KMS-11 (cell line): Measurements from ENCODE around the gene RAB28.

ENCODE experiments used
- H2AFZ ChIP-seq: fragments of 200-600 bp; sonication (generic); 2 replicates; pipeline ENCODE4 v1.6.1; 2016; ENCODE audit warnings: antibody characterized with exemption, mixed run types, low read depth
- H3K27ac ChIP-seq: fragments of 200-600 bp; sonication (generic); 2 replicates; pipeline ENCODE4 v1.6.1; 2016; ENCODE audit warnings: mild to moderate bottlenecking, mixed run types
- H3K27me3 ChIP-seq: fragments of 200-600 bp; sonication (generic); 2 replicates; pipeline ENCODE4 v1.6.1; 2017; ENCODE audit warnings: mild to moderate bottlenecking, low read depth, mixed run types, moderate library complexity; ENCODE audit not compliant: insufficient read depth
- H3K36me3 ChIP-seq: fragments of 200-600 bp; sonication (generic); 2 replicates; pipeline ENCODE4 v1.6.1; 2017; ENCODE audit warnings: mild to moderate bottlenecking, mixed run types; ENCODE audit not compliant: insufficient read depth
- H3K4me1 ChIP-seq: fragments of 200-600 bp; sonication (generic); 2 replicates; pipeline ENCODE4 v1.6.1; 2016; ENCODE audit warnings: mild to moderate bottlenecking, low read depth, mixed run types; ENCODE audit not compliant: poor library complexity, severe bottlenecking
- H3K4me2 ChIP-seq: fragments of 200-600 bp; sonication (generic); 2 replicates; pipeline ENCODE4 v1.7.0; 2016; ENCODE audit warnings: mild to moderate bottlenecking, mixed run types
- H3K4me3 ChIP-seq: fragments of 200-600 bp; sonication (generic); IDR thresholded peaks from 2 replicates; pipeline ENCODE4 v1.6.1; 2017; ENCODE audit warnings: low read depth, low read length, mixed read lengths; ENCODE audit not compliant: insufficient read depth
- H3K79me2 ChIP-seq: fragments of 200-600 bp; sonication (generic); 2 replicates; pipeline ENCODE4 v1.6.1; 2016; ENCODE audit warnings: low read depth, mixed run types; ENCODE audit not compliant: insufficient read depth
- H3K9ac ChIP-seq: fragments of 200-600 bp; sonication (generic); 2 replicates; pipeline ENCODE4 v1.6.1; 2016; ENCODE audit warnings: mild to moderate bottlenecking, mixed run types
- H4K20me1 ChIP-seq: fragments of 200-600 bp; sonication (generic); 2 replicates; pipeline ENCODE4 v1.6.1; 2016; ENCODE audit warnings: mild to moderate bottlenecking, mixed run types; ENCODE audit not compliant: insufficient read depth
- TF ChIP-seq, protein P1 (sequence below): fragments of 200-600 bp; sonication (generic); conservative IDR thresholded peaks from 2 replicates; pipeline ENCODE4 v1.6.1; 2017; ENCODE audit warnings: low read depth, mild to moderate bottlenecking, antibody characterized with exemption, low read length, moderate library complexity, mixed read lengths

The RAB28 gene

DNA sequence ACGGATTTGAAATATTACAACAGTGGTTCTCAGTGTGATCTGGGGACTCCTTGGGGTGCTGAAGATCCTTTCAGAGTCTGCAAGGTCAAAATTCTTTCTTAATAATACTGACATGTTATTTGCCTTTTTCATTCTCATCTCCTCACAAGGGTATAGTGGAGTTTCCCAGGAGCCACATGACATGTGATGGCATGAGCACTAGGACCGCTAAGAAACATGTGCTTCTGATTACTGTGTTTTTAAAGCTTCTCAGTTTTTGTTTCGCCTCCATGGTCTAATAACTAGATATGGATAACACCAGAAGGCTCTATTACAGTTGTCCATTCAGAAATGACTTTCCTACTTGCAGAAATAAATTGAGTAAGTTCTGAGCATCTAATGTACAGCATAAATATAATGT is 156.1 kb downstream of the RAB28 start:
- H3K4me1 ChIP-seq, result peaks cover 14% of the 10 kb centered on the region
- TF ChIP-seq, protein P1, sequence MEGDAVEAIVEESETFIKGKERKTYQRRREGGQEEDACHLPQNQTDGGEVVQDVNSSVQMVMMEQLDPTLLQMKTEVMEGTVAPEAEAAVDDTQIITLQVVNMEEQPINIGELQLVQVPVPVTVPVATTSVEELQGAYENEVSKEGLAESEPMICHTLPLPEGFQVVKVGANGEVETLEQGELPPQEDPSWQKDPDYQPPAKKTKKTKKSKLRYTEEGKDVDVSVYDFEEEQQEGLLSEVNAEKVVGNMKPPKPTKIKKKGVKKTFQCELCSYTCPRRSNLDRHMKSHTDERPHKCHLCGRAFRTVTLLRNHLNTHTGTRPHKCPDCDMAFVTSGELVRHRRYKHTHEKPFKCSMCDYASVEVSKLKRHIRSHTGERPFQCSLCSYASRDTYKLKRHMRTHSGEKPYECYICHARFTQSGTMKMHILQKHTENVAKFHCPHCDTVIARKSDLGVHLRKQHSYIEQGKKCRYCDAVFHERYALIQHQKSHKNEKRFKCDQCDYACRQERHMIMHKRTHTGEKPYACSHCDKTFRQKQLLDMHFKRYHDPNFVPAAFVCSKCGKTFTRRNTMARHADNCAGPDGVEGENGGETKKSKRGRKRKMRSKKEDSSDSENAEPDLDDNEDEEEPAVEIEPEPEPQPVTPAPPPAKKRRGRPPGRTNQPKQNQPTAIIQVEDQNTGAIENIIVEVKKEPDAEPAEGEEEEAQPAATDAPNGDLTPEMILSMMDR, result no peak
- no peaks in the 10 kb centered on the region for H3K27me3 ChIP-seq
- H4K20me1 ChIP-seq, result no peaks in the 10 kb centered on the region
- no peaks in the 10 kb centered on the region for H3K79me2 ChIP-seq
- H3K4me2 ChIP-seq, result no peak overlapping the region
- H3K36me3 ChIP-seq, result no peaks in the 10 kb centered on the region
- no peak overlapping the region for H3K9ac ChIP-seq
- H2AFZ ChIP-seq, result no peak overlapping the region
- H3K27ac ChIP-seq, result no peak overlapping the region
- H3K4me3 ChIP-seq, result no peak overlapping the region

DNA sequence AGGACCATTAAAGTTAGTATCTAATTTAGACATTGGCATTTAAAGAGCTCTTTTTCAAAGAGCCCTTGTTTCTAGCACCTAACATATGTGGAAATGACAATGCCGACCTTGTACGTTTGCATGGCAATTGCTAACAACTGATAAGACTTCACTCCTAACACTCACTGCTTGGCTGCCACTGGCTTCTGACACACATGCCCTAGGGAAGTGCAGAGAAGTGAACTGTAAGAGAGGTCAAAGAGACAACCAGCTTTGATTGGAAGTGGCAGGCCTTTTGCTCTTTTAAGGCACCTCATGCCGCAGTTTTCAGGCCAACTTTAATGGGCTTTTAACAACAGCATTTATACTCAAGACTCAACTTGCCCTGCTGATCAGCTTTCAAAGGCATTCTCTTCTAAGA is 158.4 kb downstream of the RAB28 start:
- H3K79me2 ChIP-seq, result no peaks in the 10 kb centered on the region
- no peak overlapping the region for H3K9ac ChIP-seq
- H3K4me1 ChIP-seq, result peaks cover 14% of the 10 kb centered on the region
- no peaks in the 10 kb centered on the region for H3K36me3 ChIP-seq
- H3K4me3 ChIP-seq, result no peak overlapping the region
- no peaks in the 10 kb centered on the region for H3K27me3 ChIP-seq
- H3K27ac ChIP-seq, result no peak overlapping the region
- H4K20me1 ChIP-seq, result no peaks in the 10 kb centered on the region
- TF ChIP-seq, protein P1, result no peak
- no peak overlapping the region for H2AFZ ChIP-seq
- H3K4me2 ChIP-seq, result no peak overlapping the region

DNA sequence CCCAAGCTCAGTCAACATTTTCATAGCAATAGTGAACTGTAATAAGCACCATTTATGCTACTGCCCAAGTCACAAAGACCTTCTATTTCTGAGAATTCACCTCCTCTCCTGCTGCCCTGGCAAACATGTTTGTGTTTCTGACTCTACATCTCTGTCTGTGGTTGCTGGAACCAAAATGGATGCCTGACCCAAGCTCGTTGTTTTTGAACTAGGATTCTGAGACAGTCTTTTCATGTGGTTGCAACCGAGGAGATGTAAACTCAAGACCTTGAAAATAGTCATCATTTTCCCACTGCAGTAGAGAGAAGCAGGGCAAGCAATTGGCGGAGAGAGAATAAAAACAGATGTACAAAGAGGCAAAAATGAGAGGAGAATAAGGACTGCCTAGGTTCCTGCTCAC is 160.2 kb downstream of the RAB28 start:
- H3K27ac ChIP-seq, result no peak overlapping the region
- no peaks in the 10 kb centered on the region for H4K20me1 ChIP-seq
- H3K4me3 ChIP-seq, result no peak overlapping the region
- H3K36me3 ChIP-seq, result no peaks in the 10 kb centered on the region
- TF ChIP-seq, protein P1, result no peak
- no peaks in the 10 kb centered on the region for H3K4me1 ChIP-seq
- H3K79me2 ChIP-seq, result no peaks in the 10 kb centered on the region
- no peak overlapping the region for H3K4me2 ChIP-seq
- no peaks in the 10 kb centered on the region for H3K27me3 ChIP-seq
- no peak overlapping the region for H2AFZ ChIP-seq
- no peak overlapping the region for H3K9ac ChIP-seq

DNA sequence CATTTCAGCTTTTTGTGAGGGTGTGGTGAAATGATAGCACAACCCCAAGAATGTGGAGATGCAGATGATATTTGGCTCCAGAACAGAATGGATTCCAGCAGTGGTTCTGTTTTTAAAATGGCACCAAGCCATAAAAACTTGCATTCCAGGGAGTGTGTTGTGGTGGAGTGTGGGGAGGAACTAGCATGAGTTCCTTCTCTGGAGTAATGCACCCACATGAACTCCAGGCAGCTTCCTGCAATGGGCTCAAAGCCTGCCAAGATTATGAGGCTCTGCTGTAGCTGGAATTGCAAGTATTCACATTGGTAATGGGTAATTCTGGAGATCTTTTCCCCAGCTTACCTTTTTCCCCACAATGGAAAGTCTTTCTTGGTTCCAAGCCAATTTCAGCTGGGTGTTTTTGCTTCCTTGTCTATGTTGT is 161.4 kb downstream of the RAB28 start:
- no peak overlapping the region for H2AFZ ChIP-seq
- H3K4me1 ChIP-seq, result no peaks in the 10 kb centered on the region
- no peaks in the 10 kb centered on the region for H3K27me3 ChIP-seq
- no peaks in the 10 kb centered on the region for H3K36me3 ChIP-seq
- no peak overlapping the region for H3K9ac ChIP-seq
- no peak overlapping the region for H3K4me2 ChIP-seq
- H4K20me1 ChIP-seq, result no peaks in the 10 kb centered on the region
- TF ChIP-seq, protein P1, result no peak
- H3K4me3 ChIP-seq, result no peak overlapping the region
- no peak overlapping the region for H3K27ac ChIP-seq
- no peaks in the 10 kb centered on the region for H3K79me2 ChIP-seq
